ENCODE data around the gene WDR86.
A peak's percentile ranks its signal among the peaks of the same experiment; 100 is the strongest.

WDR86 gene

GRCh38 chr7:151378011-151378410, 31.8 kb downstream of the WDR86 start:
- DNase-seq: no peak

GRCh38 chr7:151377406-151377805, 32.4 kb downstream of the WDR86 start:
- DNase-seq: no peak

DNA sequence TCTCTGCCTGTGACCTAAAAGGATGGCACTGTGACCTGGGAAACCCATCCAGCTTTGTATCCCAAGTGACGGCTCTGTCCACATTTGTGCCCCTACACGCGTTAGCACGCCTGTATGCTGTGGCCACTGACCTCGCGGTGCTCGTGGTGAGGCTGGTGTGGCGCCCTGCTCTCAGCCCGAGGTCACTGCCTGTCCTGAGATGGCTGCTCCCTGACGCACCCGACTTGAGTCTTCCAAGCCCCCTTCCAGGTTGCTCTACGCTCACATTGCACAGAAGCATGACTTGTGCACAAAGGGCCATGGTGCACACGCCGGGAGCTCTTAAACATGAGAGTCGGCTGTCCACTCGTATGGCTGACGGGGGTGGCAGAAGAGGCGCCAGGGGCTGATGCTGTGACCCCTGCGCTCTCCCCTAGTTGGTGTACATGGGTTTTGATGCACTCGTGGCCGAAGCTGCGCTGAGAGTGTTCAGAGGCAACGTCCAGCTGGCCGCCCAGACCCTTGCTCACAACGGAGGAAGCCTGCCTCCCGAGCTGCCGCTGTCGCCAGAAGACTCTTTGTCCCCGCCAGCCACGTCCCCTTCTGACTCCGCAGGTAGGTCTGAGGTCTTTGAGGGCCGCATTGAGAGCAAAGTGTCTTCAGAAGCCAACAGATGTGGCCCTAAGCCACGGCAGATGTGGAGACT, 33.5 kb downstream of the WDR86 start:
- no peak for DNase-seq

DNA sequence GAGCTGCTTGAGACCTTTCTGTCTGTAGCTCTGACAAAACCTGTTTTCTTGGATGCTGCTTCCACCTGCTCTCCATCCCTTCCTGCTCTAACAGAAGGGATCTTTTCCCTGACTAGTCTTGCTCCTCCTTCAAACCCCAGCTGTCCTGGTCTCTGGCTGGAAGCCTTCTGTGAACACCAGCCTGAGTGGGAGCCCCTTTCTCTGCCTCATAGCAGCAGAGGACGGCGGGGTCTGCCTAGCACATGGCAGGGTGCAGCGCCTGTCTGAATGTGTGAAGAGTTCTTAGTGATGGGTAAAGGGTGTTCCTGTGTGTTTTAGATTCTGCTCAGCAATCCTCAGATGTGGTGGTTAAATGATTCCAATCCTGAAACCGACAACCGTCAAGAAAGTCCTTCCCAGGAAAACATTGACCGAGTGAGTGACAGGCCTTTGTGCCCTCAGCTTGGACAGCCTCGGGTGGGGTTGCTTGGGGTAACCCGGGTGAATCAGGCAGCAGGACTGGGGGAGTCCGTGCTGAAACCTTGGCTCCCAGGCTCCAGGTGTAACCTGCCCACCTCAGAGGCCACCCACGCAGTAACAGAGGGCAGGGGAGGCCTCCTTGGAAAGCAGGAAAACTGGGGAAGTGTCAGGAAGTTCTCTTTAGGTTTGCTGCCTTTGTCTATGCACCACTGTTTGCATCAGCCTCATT, 34.2 kb downstream of the WDR86 start:
- no peak for DNase-seq

GRCh38 chr7:151374726-151375125, 35.1 kb downstream of the WDR86 start:
- no peak for DNase-seq

GRCh38 chr7:151374139-151374538, 35.7 kb downstream of the WDR86 start:
- no peak for DNase-seq

GRCh38 chr7:151373599-151373998, 36.2 kb downstream of the WDR86 start:
- no peak for DNase-seq

GRCh38 chr7:151372612-151373265, 37.1 kb downstream of the WDR86 start:
- no peak for DNase-seq

DNA sequence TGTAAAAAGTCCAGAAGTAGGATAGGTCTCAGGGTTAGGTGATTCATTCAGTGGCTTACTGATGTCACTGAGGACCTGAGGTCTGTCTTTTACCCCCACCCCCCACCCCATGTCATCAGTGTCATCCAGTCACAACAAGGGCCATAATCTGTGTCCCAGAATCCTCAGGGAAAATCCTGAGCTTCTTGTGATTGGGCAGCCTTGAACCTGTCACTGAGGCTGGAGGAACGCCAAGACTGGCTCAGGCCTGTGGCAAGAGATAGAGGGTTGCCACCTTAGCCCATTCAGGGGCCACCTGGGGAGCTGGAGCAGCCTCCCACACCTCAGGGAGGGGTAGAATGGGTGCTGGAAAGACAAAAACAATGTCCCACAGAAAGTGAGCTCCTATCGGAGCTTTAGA, 38.6 kb downstream of the WDR86 start:
- DNase-seq: no peak

DNA sequence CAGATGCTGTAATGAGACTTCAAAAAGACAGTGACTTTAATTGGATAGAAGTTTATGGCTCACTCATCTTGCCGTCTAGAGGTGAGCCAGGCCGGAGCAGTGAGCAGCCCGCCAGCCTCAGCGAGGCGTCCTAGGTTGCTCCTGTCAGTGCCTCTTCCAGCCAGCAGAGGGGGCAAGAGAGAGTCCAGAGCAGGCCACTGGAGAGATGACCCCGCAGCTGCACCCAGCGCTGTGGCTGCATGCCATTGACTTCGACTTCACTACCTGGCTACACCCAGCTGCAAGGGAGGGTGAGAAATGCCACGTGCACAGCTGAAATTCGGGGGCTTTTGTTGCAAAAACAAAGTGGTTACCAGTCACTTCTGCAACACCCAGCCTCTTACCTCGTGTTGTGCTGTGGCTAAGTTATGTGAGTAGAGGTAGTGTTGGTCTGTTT, 41.7 kb downstream of the WDR86 start:
- peak; percentile 72 for DNase-seq

DNA sequence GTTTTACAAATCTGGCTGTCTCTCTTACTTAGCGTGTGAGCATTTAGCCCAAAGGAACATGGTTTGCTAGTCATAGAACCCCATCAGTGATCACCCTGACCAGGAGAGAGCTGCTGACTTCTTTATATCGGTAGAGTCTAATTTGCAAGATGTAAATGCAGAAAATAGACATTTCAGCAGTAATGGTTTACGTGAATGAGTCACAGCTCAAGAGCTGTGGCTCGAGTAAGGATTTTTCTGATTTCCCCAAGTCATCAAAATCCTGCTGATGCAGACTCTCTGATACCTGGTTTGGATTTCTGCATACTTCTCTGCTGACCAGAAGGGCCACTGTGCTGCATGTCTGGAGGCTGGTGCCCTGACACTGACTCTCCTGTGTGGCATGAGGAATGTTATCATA, 42.6 kb downstream of the WDR86 start:
- DNase-seq: no peak

- DNase-seq: no peak
Observed at GRCh38 chr7:151366880-151367222, 43.0 kb downstream of the WDR86 start.

DNA sequence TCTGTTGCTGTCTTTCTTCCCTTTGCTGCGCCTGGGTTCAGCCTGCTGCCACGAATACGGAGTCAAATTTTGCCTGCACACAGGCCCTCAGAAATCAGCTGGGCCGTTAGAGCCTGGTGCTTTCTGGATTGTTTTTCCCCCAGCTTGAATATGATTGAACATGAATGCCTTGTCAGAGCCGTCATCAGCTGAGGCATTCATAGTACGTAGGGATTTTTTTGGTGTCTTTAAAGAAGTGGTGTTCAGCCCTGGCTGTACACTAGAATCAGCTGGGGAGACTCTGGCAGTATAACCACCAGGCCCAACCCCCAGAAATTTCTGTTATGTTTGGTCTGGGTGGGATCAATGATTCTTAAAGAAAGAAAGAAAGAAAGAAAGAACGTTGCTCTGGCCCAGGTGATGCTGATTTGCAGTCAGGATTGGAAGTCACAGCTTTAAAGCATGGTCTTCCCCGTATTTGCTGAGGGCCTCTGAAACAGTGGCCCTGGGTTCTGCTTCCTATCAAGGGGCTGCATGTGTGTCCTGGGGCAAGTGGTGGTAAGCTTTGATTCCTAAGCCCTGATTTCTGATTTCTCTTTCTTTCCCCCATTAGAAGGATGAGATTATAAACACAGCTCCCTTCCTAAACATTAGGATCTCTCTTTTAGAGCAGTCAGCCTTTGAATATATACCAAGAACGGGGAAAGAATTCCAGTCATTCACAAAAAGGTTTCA, 43.5 kb downstream of the WDR86 start:
- DNase-seq: no peak

DNA sequence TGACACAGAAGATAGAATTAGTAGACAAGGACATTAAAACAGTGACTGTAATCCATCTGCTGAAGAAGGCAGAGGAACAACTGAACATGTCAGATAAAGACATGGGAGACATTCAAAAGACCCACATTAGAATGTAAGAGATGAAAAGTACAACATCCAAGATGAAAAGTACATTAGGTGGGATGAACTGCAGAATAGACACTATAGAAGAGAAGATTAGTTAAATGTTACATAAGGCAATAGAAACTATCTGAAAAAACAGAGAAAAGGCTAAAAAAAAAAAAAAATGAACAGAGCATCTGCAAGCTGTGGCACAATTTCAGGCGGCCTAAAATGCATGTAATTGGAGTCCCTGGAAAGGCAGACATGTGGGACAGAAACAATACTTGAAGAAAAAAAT, 46.7 kb downstream of the WDR86 start:
- DNase-seq: no peak

GRCh38 chr7:151361193-151361959, 48.5 kb downstream of the WDR86 start:
- no peak for DNase-seq

DNA sequence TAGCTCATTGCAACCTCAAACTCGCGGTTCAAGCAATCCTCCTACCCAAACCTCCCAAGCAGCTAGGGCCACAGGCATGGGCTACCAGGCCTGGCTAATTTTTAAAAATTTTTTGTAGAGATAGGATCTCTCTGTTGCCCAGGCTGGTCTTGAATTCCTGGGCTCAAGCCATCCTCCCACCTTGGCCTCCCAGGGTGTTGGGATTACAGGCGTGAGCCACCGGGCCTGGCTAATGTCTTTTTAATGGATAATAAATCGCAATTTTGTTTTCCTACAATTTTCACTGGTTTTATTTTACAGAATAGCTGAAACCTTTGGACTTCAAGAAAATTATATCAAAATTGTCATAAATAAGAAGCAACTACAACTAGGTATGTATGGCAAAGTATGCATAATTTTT, 57.3 kb downstream of the WDR86 start:
- DNase-seq: no peak

DNA sequence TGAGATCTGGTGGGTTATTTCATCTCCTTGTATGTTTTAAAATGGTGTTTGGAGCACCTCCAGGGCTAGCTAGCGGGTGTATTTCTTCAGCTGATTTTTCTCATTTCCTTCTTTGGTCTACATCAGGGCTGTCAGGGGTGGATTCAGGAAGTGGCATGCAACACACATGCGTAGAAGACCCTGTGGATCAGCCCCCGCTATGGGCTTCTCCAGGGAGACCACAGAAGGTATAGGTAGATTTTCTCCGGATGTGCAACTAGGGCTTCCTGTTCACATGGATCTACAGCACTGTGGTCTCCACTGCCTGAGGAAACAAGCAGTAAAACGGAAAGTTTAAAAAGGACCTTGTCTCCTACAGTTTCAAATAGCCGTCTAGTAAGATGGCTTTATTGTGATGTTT, 57.9 kb downstream of the WDR86 start:
- no peak for DNase-seq

DNA sequence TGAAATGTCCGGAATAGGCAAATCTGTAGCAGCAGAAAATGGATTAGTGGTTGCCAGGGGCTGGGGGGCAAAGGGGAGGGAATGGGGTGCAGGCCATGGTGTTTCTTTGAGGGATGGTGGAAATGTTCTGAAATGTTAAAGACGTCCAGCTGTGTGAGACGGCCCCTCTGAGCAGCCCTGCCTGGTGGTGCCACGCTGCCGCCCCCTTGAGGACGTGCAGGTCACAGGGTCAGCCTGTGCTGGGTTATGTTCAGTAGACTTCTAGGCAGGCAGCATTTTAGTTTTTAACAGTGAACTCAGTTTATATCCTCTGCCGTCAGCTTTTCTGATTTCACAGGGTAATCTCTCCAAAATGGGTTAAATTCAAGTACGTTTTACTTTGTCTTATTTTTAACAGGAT, 58.8 kb downstream of the WDR86 start:
- no peak for DNase-seq

GRCh38 chr7:151349507-151349853, 60.4 kb downstream of the WDR86 start:
- DNase-seq: no peak

DNA sequence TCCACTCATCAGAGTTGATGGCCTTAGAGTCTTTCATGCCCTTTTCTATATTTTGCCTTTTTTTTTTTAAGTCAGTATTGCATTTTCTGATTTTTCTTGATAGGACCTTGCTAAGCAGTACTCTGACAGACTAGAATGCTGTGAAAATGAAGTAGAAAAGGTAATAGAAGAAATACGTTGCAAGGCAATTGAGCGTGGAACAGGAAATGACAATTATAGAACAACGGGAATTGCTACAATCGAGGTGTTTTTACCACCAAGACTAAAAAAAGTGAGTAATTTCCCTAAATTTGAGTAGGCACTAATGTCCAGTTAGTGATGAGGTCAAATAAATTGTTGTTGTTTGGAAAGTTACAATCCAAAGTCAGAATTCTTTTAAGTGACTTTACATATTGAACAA, 60.9 kb downstream of the WDR86 start:
- DNase-seq: no peak

DNA sequence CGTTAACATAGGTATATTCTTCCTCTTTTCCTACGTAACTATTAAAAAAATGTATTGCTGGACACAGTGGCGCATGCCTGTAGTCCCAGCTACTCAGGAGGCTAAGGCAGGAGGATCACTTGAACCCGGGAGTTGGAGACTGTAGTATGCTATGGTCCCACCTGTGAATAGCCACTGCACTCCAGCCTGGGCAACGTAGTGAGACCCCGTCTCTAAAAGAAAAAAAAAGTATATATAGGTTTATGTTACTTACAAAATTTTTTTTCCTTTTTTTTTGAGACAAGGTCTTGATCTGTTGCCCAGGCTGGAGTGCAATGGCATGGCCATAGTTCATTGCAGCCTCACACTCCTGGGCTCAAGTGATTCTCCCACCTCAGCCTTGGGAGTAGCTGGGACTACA, 62.6 kb downstream of the WDR86 start:
- DNase-seq: no peak

DNA sequence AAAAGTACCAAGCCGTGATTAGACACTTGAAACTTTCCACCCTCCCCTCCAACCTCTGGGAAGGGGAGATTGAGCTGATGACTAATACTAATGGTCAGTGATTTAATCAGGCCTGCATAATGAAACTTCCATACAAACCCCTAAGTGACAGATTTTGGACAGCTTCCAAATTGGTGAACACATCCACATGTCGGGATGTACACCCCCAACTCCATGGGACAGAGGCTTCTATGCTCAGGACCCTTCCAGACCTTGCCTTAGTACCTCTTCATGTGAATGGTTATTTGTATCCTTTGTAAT, 63.4 kb downstream of the WDR86 start:
- DNase-seq: no peak

Measured in midbrain (tissue), 1 donor.